H7 (cell line): Measurements from ENCODE around the gene HUWE1. TPM values are rescaled to one million over a fixed set of nuclear protein-coding genes. Genes with fewer than 3 reads are reported as not detected.

Experiments used
- DNase-seq: peaks from one replicate; pipeline ENCODE4 v3.0.0; 2012
- H3K27me3 ChIP-seq: 2 replicates; pipeline ENCODE4 v1.6.0; 2011; ENCODE audit warnings: mild to moderate bottlenecking, low read length; ENCODE audit not compliant: control insufficient read depth, insufficient read depth
- H3K36me3 ChIP-seq: replicated peaks from 2 replicates; pipeline ENCODE4 v1.5.1; 2011; ENCODE audit warnings: low read length; ENCODE audit not compliant: control insufficient read depth, insufficient read depth
- H3K4me3 ChIP-seq: 2 replicates; pipeline ENCODE4 v1.5.1; 2011; ENCODE audit warnings: low read depth, mild to moderate bottlenecking, control low read depth, low read length, moderate library complexity; ENCODE audit not compliant: insufficient read depth
- total RNA-seq: library from RNA; depleted of rRNA; stranded (reverse); fragments of >200 nt; shearing (Covaris generic); gene quantifications from 2 replicates; pipeline ENCODE4 v1.2.3, GENCODE V29; 2014

The HUWE1 gene
- total RNA-seq, 1 experiment from 2014 or later: 79.9 TPM

DNA sequence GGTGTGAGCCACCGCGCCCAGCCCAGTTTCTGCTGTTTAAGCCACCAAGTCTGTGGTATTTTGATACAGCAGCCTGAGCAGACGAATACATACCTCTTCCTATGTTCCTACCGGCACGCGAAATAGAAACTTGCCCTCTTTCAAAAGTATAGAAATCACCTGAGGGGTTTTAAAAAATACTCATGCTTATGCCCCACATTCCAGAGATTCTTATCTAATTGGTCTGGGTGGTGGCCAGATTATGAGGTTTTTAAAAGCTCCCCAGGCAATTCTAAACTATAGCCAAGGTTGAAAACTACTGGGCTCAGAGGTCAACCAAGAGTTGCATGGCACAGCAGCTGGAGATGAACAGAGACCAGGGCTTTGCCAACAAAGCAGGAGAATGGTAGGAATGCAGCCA, 24.9 kb upstream of the HUWE1 start:
- Histone ChIP-seq H3K27me3 (no peaks in the 10 kb centered on the region), H3K36me3 (no peaks in the 10 kb centered on the region), H3K4me3 (no peak overlapping the region)
- no peak for DNase-seq

DNA sequence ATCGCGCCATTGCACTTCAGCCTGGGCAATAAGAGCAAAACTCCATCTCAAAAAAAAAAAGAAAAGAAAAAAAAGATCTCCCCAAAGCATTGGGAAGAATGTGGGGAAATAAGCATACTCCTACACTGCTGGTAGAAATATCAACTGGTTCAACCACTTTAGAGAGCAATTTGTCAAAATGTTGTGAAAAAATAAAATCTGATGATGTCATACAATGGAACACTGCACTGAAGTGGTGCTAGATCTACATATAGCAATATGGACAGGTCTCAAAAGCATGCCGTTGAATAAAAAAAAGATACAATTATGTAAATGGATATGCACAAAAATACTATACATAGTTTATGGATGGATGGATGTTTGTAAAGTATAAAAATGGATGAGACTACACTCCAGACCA, 18.3 kb upstream of the HUWE1 start:
- no peaks in the 10 kb centered on the region for H3K27me3 ChIP-seq
- H3K36me3 ChIP-seq: no peaks in the 10 kb centered on the region
- no peak for DNase-seq
- H3K4me3 ChIP-seq: no peak overlapping the region

DNA sequence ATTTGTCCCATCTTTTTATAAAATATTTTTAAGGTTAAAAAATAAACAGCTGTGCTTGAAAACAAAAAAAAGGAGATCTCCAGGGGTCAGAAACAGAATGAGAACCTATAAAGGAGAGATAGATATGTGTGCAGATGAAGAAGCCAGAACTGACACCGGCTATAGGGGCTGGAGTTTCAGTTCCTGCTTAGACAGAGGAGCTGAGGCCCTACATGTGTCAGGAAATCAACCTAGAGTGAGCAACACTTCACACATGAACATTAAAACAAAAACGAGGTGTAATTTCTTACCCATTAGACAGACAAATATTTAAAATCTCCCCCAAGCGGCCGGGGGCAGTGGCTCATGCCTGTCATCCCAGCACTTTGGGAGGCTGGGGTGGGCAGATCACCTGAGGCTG, 17.8 kb upstream of the HUWE1 start:
- DNase-seq: no peak
- H3K4me3 ChIP-seq: no peak overlapping the region
- no peaks in the 10 kb centered on the region for H3K36me3 ChIP-seq
- no peaks in the 10 kb centered on the region for H3K27me3 ChIP-seq

DNA sequence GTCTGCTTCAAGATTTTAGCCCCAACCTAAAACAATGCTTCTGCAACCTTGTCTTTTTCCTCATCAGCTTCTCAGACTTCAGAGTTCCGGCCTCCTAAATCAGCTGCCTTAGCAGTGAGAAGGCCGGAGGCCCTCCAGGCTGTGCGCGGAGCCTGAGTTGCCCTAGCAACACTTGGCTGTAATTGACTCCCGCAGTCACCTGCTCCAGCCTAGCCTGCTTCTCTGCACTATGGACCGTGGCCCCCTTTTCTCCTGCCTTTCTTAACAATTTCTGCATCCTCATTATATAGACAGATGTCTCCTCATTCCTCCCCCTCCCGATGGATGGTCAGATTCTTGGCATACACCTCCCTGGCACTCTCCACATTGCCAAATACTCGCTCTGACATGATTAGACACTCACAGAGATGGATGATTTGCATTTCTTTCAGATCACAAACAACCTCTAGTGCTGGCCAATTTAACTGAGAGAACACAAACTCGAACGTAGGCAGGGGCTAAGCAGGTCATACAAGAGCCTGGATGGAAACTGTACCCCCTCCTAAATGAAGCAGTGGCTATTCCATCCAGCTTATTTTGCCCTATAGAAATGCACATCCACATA, 9.5 kb upstream of the HUWE1 start:
- H3K36me3 ChIP-seq: no peaks in the 10 kb centered on the region
- no peaks in the 10 kb centered on the region for H3K27me3 ChIP-seq
- DNase-seq: no peak
- no peak overlapping the region for H3K4me3 ChIP-seq

DNA sequence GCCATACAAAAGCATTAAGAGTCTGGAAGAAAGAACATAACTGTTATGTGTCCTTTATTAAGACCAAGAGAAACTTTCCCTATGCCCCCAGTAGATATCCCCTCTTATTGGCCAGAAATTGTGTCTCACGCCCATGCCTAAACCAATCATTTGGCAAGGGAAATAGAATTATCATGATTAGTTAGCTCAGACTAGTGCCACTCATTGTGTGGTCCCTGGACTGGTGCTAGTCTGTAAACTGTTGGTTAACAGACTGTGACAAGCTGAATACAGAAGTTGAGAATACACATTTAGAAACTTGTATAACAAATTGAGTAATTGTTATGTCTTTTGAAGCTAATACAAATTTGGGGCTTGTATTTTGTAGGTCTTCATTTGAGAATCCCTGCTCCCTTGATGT, 8.1 kb upstream of the HUWE1 start:
- H3K4me3 ChIP-seq: no peak overlapping the region
- no peaks in the 10 kb centered on the region for H3K36me3 ChIP-seq
- no peak for DNase-seq
- no peaks in the 10 kb centered on the region for H3K27me3 ChIP-seq

DNA sequence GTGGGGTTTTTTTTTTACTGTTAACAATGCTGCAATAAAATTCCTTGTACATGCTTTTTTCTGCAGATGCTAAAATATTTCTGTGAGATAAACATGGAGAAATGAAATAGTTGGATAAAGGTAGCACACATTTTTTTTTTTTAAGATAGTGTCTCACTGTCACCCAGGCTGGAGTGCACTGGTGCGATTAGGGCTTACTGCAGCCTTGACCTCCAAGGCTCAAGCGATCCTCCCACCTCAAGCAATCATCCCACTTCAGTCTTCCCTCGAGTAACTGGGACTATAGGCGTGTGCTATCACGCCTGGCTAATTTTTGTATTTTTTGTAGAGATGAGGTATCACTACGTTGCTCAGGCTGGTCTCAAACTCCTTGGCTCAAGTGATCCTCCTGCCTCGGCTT, 1.8 kb upstream of the HUWE1 start:
- Histone ChIP-seq H3K27me3 (no peaks in the 10 kb centered on the region), H3K4me3 (no peak overlapping the region), H3K36me3 (no peaks in the 10 kb centered on the region)
- DNase-seq: no peak

DNA sequence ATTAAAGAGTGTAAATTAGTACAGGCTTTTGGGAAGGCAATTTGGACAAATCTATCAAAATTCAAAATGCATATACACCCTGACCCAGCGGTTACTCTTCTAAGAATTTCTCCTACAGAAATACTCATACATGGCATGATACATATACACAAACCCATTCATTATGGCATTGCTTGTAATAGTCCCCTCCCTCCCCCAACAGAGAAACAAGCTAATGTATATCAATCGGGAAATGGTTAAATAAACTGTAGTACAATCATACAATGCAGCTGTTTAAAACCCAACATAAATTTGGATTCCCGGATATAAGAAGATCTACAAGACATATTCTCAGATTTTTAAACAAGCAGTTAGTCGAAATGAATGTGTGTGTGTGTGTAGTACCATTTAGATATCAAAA, 808 bp downstream of the HUWE1 start:
- DNase-seq: no peak
- H3K27me3 ChIP-seq: no peaks in the 10 kb centered on the region
- H3K36me3 ChIP-seq: peaks cover 2% of the 10 kb centered on the region; the same call in 1 of the 2 replicates
- peak overlapping the region; percentile 72 for H3K4me3 ChIP-seq

DNA sequence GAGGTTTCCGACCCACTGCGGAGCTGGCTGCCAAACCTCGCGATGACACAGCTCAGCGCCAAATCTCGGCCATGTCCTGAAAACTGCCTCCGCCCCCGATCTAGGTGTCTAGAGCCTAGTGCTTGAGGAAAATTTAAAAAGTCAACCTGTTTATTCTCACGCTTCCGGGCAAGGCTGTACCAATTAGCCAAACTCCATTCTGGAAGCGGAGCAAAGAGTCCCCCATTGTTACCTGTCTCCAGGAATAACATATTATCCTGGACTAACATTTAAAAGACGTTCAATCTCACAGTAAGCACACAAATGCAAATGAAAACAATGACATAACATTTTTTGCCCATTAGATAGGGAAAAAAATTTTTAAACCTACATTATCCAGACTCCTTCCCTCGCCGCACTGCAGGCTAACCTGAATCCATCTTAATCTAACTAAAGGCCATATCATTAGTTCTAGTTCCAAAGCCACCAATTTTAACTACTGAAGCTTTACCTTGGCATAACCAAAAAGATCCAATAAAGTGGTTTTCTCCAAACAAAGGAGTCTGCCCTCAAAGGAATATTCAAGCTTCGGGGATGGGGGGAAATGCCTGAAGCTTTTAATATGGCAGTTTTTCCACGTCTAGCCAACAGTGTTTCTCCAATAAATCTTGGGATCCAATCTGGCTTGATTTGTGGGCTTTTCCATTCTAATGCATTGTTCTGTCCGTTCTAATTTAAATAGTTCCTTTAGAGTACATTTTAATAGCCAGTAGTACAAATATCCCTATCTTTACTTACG, 1.9 kb downstream of the HUWE1 start:
- H3K36me3 ChIP-seq: peaks cover 2% of the 10 kb centered on the region; the same call in 1 of the 2 replicates
- no peak for DNase-seq
- no peaks in the 10 kb centered on the region for H3K27me3 ChIP-seq
- peak overlapping the region; percentile 72 for H3K4me3 ChIP-seq

DNA sequence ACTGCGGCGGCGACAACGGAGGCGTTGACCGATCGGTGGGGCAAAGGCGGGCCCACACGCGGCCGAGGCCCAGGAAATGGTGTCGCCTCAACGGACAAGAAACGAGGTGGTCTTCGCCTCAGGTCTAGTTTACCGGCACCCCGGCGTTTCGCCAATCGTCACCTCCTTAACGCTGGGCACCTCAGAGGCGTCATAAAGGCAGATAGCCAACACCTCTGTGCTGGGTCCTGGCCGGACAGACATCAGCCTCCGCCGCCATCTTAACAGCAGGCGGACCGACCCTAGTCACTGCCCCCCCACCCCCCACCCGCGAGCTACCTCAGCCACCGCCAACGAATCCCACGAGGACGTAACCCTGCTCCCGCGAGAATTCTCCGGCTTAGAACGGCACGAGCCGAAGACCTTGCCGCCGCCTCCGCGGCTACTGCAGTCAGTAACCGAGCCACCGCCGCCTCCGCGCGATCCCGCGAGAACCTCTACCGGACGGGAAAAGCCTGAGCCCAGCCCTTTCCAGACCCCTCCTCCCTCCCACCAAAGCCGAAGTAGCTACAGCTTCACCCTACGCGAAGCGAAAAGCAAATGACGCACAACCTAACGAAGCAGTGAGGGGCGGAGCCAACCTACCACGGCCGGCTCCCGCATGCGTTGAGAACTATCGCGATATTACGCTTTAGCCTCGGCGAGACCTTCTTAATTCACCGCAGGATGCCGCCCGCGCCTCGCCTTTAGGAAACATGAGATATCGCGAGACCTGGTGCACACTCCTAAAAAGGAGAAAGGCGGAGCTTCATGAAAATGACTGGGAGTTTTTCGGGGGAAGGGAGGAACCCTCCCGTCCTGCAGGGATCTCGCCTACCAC, 2.7 kb downstream of the HUWE1 start:
- DNase-seq: peak; percentile 79
- Histone ChIP-seq H3K4me3 (peak overlapping the region; percentile 83), H3K27me3 (no peaks in the 10 kb centered on the region), H3K36me3 (peaks cover 2% of the 10 kb centered on the region; the same call in 1 of the 2 replicates)

DNA sequence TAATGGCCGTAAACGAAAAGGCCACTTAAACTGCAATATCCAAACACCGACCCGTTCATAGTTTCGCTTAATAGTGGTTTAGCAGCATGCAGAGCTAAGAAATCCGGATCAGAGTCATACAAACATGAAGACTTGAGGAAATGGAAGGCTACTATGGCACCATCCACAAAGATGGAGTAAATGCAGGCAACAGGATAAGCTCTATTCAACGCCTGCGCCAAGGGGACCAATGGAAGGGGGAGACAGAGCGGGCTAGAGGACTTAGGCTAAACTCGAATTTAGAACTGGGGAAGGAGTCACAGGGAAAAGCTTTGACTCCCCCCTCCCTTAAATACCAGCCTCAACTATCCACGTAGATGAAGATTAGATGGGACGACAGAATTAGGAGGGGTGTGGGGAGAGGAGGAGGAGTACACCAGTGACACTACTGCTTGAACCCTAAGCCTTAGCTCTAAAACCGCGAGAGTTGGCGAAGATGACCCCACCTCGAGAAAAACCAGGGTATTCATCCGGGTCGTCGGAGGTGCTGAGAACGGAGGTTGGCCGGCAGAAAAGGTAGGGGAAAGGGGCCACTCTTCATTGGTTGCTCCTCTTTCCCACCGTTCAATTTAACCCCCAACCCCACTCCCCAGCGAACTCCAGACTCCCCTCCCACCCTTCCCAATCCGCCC, 3.5 kb downstream of the HUWE1 start:
- Histone ChIP-seq H3K4me3 (peak overlapping the region; percentile 83), H3K27me3 (no peaks in the 10 kb centered on the region), H3K36me3 (peaks cover 2% of the 10 kb centered on the region; the same call in 1 of the 2 replicates)
- DNase-seq: peak; percentile 41

DNA sequence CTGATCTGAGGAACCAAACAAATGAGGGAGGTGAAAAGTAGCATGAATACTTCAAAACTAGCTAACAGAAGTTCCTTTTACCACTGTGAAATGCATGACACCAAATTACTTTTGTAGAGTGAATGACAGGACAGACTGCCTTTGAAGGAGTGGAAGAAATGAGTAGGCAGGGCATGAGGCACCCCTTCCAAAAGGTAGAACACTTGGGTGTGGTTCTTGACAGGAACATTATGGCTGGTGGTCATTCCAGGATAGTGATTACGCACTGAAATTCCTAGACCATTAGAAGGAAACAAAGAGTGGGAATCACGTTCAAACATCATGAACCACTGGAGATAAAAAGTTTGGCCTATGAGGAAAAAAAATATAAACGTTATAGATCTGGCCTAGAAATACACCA, 4.9 kb downstream of the HUWE1 start:
- Histone ChIP-seq H3K36me3 (peaks cover 2% of the 10 kb centered on the region; the same call in 1 of the 2 replicates), H3K27me3 (no peaks in the 10 kb centered on the region), H3K4me3 (no peak overlapping the region)
- no peak for DNase-seq

DNA sequence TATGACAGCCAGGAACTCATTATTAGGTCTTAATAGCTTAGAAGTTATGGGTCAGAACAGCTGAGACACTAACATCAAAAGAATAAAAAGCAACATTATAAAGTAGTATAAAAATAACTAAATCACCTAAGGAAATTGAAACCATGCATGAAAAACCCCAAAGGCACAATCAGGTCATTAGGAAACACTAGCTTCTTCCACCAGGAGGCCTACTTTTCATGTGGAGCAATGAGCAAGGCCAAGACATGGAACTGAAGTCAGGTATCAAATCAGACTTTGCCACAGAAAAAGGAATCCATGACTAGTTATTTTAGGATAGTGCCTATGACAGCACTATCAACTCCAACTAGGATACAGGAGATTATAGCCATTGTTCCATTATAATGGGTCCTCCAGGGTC, 7.9 kb downstream of the HUWE1 start:
- DNase-seq: peak; percentile 21
- Histone ChIP-seq H3K36me3 (peaks cover 2% of the 10 kb centered on the region; the same call in 1 of the 2 replicates), H3K27me3 (no peaks in the 10 kb centered on the region), H3K4me3 (no peak overlapping the region)

DNA sequence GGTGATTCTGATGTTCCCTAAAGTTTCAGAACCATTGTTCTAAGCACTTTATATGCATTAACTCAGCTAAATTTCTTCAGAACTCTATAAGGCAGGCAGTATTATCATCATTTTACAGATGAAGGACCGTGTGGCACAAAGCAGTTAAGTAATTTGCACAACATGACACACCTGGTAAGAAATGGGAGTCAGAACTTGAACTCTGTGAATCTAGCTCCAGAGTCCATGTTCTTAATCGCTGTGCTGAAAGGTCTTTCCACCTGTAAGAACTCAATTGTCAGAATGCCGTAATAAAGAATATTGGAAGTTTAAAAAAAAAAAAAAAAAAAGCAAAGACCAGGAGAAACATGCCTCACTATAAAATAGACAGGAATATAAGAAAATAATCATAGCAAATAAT, 9.2 kb downstream of the HUWE1 start:
- no peak for DNase-seq
- Histone ChIP-seq H3K4me3 (no peak overlapping the region), H3K36me3 (peaks cover 2% of the 10 kb centered on the region; the same call in 1 of the 2 replicates)

DNA sequence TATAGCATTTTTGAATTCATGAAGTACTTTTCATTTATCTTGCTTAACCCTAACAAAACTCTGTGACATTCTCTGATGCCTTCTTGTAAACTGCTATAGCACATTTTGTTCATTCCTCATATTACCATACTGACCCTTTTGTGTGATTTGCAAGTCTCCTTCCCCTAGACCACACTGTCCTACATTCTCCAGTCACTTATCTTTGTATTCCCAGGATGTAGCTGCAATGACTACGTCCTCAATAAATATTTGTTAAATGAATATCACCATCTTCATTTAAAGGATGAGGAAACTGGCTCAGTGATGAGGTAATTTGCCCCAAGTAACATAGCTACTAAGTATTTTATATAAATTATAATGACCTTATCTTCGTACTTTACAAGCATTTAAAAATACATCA, 11.9 kb downstream of the HUWE1 start:
- no peaks in the 10 kb centered on the region; the same call in 1 of the 2 replicates for H3K36me3 ChIP-seq
- H3K4me3 ChIP-seq: no peak overlapping the region
- no peaks in the 10 kb centered on the region for H3K27me3 ChIP-seq
- DNase-seq: no peak

More for the DNA sequence above, 9.2 kb downstream of the HUWE1 start:
- no peaks in the 10 kb centered on the region for H3K27me3 ChIP-seq
